Measurements from ENCODE around the gene ANK3.
A peak's percentile ranks its signal among the peaks of the same experiment; 100 is the strongest.

Gene ANK3

GRCh38 chr10:60340973-60341372, 48.7 kb downstream of the ANK3 start:
- ATAC-seq (replicated peaks) = no peak

GRCh38 chr10:60339757-60340156, 49.9 kb downstream of the ANK3 start:
- Mint-ChIP-seq H3K9me3 (no peaks in the 10 kb centered on the region), H3K4me3 (no peak overlapping the region), H3K27me3 (no peaks in the 10 kb centered on the region), H3K27ac (no peak overlapping the region), H3K36me3 (ENCODE audit: insufficient read depth) (no peaks in the 10 kb centered on the region), H3K4me1 (ENCODE audit: low read depth in 2 of 2) (peaks cover 1 to 12% of the 10 kb centered on the region in 2 donors)
- no peak for DNase-seq
- ATAC-seq (replicated peaks) = no peak

More at GRCh38 chr10:60340973-60341372, 48.7 kb downstream of the ANK3 start:
- no peak for DNase-seq
- Mint-ChIP-seq H3K4me1 (ENCODE audit: low read depth in 2 of 2) (peaks cover 1 to 5% of the 10 kb centered on the region in 2 donors), H3K27ac (peak overlapping the region in 1 of 2 donors; percentile 38), H3K27me3 (no peaks in the 10 kb centered on the region), H3K36me3 (ENCODE audit: insufficient read depth) (no peaks in the 10 kb centered on the region), H3K9me3 (no peaks in the 10 kb centered on the region), H3K4me3 (no peak overlapping the region)

DNA sequence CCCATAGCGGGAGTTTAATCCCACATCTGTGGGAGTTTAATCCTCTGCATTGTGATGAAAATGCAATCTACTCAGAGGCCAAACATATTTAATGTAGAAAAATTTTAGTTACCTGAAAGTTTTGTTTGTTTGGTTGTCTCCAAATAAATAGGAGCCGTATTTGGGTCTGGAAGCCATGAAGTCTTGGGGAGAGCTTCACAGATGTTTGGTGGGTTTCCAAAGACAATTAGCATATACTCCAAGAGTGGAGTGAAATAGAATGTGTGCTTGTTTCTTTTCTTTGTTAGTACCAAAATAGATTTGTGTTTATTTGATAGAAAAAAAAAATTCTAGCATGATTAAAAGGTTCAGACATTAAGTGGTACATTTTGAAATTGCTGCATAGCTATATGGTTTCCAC, 50.9 kb downstream of the ANK3 start:
- H3K9me3 Mint-ChIP-seq = no peaks in the 10 kb centered on the region
- H3K4me1 Mint-ChIP-seq (ENCODE audit: low read depth in 2 of 2) = peaks cover 1 to 12% of the 10 kb centered on the region in 2 donors

DNA sequence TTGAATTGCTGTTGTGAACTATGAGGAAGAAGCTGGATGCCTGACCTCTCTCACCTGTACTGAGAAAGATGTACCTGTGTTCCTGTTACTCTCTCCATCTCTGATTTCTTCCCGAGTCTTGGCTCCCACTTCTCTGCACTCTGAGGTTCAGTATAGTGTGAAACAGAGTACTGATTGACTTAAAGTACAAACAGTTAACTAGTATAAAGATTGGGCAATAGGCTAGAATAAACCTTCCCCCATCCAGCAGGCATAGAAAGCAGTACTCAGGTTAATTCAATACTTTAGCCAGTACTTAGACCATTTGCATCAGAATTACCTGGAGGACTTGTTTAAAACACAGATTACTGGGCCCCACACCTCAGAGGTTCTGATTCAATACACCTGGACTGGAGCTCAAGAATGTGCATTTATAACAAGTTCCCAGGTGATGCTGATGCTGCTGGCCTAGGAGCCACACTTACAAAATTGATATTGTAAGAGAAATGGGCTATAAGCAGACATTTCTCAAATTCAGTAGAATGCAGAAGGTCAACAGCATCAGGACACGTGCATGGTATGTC, 51.6 kb downstream of the ANK3 start:
- Mint-ChIP-seq H3K36me3 (ENCODE audit: insufficient read depth) (no peaks in the 10 kb centered on the region), H3K27ac (no peak overlapping the region), H3K27me3 (no peaks in the 10 kb centered on the region), H3K4me3 (no peak overlapping the region), H3K9me3 (no peaks in the 10 kb centered on the region), H3K4me1 (ENCODE audit: low read depth in 2 of 2) (peaks cover 1 to 12% of the 10 kb centered on the region in 2 donors)
- DNase-seq (no peak), ATAC-seq (replicated peaks) (no peak)

More for the DNA sequence above, 50.9 kb downstream of the ANK3 start:
- Mint-ChIP-seq H3K36me3 (ENCODE audit: insufficient read depth) (no peaks in the 10 kb centered on the region), H3K4me3 (no peak overlapping the region), H3K27ac (no peak overlapping the region), H3K27me3 (no peaks in the 10 kb centered on the region)
- ATAC-seq (replicated peaks) (no peak), DNase-seq (no peak)

DNA sequence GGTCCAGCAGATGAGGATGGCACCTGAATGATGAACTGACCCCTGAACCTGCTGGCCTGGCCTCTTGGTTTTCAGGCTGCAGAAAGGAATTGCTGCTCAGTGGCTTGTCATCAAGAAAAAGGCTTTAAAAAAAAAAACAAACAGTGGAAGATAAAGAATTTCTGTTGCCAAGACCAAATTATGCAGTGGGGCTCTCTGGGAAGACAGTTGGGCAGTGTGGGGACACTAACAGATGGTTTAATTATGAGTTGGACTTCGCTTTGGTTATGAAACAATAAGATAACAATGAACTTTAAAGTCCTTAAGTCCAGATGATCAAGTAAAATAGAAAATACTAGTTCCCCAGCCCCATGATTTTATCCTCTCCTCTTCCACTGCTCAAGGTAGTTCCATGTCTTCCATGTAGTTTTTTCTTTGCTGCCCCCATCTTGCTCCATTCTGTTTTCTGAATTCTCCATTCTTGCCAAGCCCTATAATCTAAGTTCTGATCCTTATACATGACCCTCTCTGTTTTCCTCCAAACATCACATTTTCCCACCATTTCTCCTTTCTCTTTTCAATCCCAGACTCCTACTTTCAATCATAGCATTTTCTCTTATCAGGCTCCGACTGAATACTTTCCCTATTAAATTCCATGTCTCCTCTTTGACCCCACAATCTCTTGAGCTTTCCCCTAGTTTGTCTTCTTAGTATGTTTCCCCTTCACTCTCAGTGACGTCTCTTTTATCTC, 52.6 kb downstream of the ANK3 start:
- ATAC-seq (replicated peaks) = no peak
- Mint-ChIP-seq H3K4me1 (ENCODE audit: low read depth in 2 of 2) (peaks cover 1 to 12% of the 10 kb centered on the region in 2 donors), H3K27me3 (no peaks in the 10 kb centered on the region), H3K4me3 (no peak overlapping the region), H3K27ac (no peak overlapping the region), H3K9me3 (no peaks in the 10 kb centered on the region), H3K36me3 (ENCODE audit: insufficient read depth) (no peaks in the 10 kb centered on the region)
- DNase-seq = no peak

DNA sequence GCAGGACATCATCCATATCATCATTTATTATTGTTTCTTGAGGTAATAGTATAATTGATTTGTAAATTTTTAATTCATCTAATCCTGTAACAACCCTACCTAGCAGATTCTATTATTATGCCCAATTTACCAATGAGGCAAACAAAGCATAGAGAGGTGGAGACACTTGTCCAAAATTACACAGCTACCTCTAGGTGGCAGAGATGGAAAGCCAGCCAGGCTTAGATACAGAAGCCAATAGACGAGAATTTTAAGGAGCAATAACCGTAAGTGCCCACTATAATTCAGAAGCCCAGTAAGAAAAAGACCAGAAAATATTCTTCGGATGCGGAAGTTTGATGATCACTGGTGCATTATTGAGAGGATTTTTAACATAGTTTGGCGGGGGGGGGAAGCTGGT, 54.0 kb downstream of the ANK3 start:
- no peaks in the 10 kb centered on the region for H3K9me3 Mint-ChIP-seq
- H3K27me3 Mint-ChIP-seq = no peaks in the 10 kb centered on the region
- no peaks in the 10 kb centered on the region for H3K36me3 Mint-ChIP-seq (ENCODE audit: insufficient read depth)
- H3K4me1 Mint-ChIP-seq (ENCODE audit: low read depth in 2 of 2) = peaks cover 0 to 12% of the 10 kb centered on the region in 2 donors
- DNase-seq (no peak), ATAC-seq (replicated peaks) (no peak)
- H3K4me3 Mint-ChIP-seq = no peak overlapping the region
- no peak overlapping the region for H3K27ac Mint-ChIP-seq

- DNase-seq = no peak
- Mint-ChIP-seq H3K27ac (no peak overlapping the region), H3K4me1 (ENCODE audit: low read depth in 2 of 2) (peaks cover 0 to 12% of the 10 kb centered on the region in 2 donors), H3K9me3 (peaks cover 0 to 2% of the 10 kb centered on the region in 2 donors), H3K4me3 (no peak overlapping the region), H3K36me3 (ENCODE audit: insufficient read depth) (no peaks in the 10 kb centered on the region), H3K27me3 (no peaks in the 10 kb centered on the region)
- ATAC-seq (replicated peaks) = no peak
These were observed 54.7 kb downstream of the ANK3 start for GRCh38 chr10:60334991-60335390.

DNA sequence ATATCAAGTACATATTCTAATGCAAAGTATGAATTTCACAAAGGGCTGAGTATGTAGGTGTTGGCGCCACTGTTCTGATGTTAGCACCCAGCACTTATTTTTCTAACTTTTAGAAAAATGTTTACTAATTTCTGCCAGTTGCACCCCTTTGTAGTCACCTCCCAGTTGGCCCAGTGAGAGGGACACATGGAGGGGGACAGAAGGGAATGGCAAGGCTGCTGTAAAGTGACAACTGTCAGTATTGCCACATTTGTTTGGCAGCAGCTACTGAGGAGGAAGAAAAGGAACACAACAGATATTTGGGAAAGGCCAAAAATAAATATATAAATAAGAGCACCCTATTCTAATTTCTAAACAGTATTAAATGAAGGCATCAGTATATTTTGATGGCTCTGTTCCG, 57.3 kb downstream of the ANK3 start:
- ATAC-seq (replicated peaks) = no peak
- Mint-ChIP-seq H3K4me3 (no peak overlapping the region), H3K27ac (no peak overlapping the region)

DNA sequence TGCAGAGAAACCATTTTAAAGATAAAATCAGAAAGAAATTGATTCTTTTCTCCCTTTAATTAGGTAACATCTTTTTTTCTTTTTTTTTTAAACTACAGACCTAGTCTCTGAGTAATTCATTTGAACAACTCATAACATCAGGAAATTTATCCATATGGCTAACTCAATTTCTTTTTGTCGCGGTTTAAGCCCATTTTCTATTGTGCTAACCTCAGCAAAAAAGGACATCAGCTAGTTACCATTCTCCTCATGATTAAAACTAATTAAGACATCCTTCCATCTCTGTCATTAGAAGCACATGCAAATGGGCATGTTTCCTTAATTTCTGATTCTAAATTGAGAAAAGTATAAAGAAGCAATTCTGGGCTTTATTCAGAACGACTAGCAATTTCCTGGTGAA, 57.8 kb downstream of the ANK3 start:
- H3K9me3 Mint-ChIP-seq = peaks cover 0 to 2% of the 10 kb centered on the region in 2 donors
- no peaks in the 10 kb centered on the region for H3K36me3 Mint-ChIP-seq (ENCODE audit: insufficient read depth)
- no peak overlapping the region for H3K27ac Mint-ChIP-seq
- no peak overlapping the region for H3K4me3 Mint-ChIP-seq
- DNase-seq (no peak), ATAC-seq (replicated peaks) (no peak)
- no peaks in the 10 kb centered on the region for H3K27me3 Mint-ChIP-seq
- H3K4me1 Mint-ChIP-seq (ENCODE audit: low read depth in 2 of 2) = peaks cover 0 to 10% of the 10 kb centered on the region in 2 donors

More for the DNA sequence above, 57.3 kb downstream of the ANK3 start:
- H3K27me3 Mint-ChIP-seq = no peaks in the 10 kb centered on the region
- no peaks in the 10 kb centered on the region for H3K36me3 Mint-ChIP-seq (ENCODE audit: insufficient read depth)
- DNase-seq = no peak
- H3K9me3 Mint-ChIP-seq = peaks cover 0 to 2% of the 10 kb centered on the region in 2 donors
- H3K4me1 Mint-ChIP-seq (ENCODE audit: low read depth in 2 of 2) = peaks cover 0 to 14% of the 10 kb centered on the region in 2 donors

DNA sequence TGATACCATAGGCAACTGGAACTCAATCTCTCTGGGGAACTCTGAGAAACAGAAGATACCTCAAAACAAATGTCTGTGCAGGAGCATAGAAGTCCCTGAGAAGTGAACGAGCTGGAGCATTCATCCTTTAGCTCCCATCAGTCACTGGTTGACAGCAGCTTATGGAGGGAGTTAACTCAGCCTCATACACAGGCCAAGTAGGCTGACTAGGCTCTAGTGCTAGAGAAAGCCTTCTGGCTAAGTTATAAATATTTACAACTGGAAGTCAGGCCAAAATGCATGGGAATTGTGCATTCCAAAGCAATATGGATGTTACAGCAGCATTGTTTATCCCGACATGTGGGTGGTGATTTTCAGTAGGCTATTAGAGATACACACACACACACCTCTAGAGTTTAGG, 66.5 kb downstream of the ANK3 start:
- DNase-seq = no peak
- Mint-ChIP-seq H3K27ac (no peak overlapping the region), H3K9me3 (no peaks in the 10 kb centered on the region), H3K4me1 (ENCODE audit: low read depth in 2 of 2) (peaks cover 0 to 3% of the 10 kb centered on the region in 2 donors), H3K4me3 (no peak overlapping the region), H3K36me3 (ENCODE audit: insufficient read depth) (no peaks in the 10 kb centered on the region), H3K27me3 (no peaks in the 10 kb centered on the region)
- ATAC-seq (replicated peaks) = no peak

DNA sequence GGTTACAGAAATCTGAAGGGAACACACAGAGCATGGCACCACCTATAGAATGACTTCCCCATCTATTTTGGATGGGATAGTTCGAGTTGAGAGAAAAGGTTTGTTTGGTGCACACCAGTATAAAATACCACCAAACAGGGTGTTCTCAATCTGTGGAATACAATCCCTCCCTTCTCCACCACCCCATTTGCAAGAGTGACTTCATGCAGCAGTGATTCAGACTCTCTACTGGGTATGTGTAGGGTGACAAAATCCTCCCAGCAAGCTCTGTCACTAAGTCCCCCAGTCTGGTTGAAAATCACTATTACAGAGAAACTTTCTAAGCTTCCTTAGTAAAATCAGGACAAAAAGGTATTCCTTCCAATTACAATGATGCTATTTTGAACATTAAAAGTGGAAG, 69.0 kb downstream of the ANK3 start:
- Mint-ChIP-seq H3K27ac (no peak overlapping the region), H3K4me1 (ENCODE audit: low read depth in 2 of 2) (peaks cover 0 to 6% of the 10 kb centered on the region in 2 donors), H3K36me3 (ENCODE audit: insufficient read depth) (no peaks in the 10 kb centered on the region), H3K9me3 (no peaks in the 10 kb centered on the region), H3K4me3 (no peak overlapping the region), H3K27me3 (no peaks in the 10 kb centered on the region)
- DNase-seq = no peak
- ATAC-seq (replicated peaks) = no peak

DNA sequence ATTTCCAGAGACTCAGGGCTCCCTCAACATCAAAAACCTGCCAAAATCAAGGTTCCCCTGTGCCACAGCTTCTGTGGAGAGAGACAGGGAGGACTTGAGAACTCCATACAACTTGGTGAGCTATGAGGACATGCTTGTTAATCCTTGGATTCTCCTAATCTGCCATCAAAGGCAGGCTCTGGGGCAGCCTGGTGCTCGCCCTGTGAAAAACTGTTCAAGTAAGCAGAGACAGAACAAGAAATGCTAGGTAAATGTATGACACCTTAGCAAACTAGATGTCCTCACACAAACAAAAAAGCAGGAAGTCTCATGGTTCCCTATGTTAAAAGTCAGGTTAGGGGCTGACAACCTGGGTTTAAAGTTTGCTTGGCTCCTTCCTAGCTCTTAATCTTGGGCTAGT, 73.6 kb downstream of the ANK3 start:
- no peaks in the 10 kb centered on the region for H3K27me3 Mint-ChIP-seq
- ATAC-seq (replicated peaks) = no peak
- H3K4me1 Mint-ChIP-seq (ENCODE audit: low read depth in 2 of 2) = peaks cover 3 to 18% of the 10 kb centered on the region in 2 donors
- no peak overlapping the region for H3K27ac Mint-ChIP-seq
- no peak for DNase-seq
- no peaks in the 10 kb centered on the region for H3K36me3 Mint-ChIP-seq (ENCODE audit: insufficient read depth)
- no peak overlapping the region for H3K4me3 Mint-ChIP-seq
- no peaks in the 10 kb centered on the region for H3K9me3 Mint-ChIP-seq

DNA sequence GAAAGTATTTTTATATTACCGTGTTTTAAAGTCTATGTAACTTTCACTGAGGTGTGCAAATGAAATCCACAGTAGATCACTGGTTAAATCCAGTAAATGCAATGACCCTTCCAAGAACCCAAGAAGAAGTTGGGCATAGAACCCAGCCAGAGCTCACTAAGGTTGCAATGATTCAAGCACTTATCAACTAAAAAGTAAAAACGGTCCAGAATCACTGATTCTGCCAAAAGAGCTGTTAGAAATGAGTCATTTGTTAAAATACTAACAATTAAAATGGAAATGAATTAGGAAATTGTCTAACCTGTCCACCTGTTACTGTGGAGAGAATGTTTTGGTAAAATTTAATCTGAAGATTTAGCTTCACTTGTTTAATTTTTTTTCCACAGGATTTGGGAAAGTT, 74.4 kb downstream of the ANK3 start:
- Mint-ChIP-seq H3K4me1 (ENCODE audit: low read depth in 2 of 2) (peaks cover 3 to 18% of the 10 kb centered on the region in 2 donors), H3K9me3 (no peaks in the 10 kb centered on the region)
- DNase-seq = no peak

More for the DNA sequence above, 74.4 kb downstream of the ANK3 start:
- ATAC-seq (replicated peaks) = no peak
- Mint-ChIP-seq H3K36me3 (ENCODE audit: insufficient read depth) (no peaks in the 10 kb centered on the region), H3K27ac (no peak overlapping the region), H3K27me3 (no peaks in the 10 kb centered on the region), H3K4me3 (no peak overlapping the region)

Measured in effector memory CD8-positive, alpha-beta T cell (primary cell).